GM18858 (cell line): ENCODE results near the gene ARHGAP10.

Experiments used
- ATAC-seq: cut with Tn5 transposase; IDR thresholded peaks from one replicate; pipeline ENCODE4 v1.9.1; 2021; ENCODE audit not compliant: unreplicated experiment

ARHGAP10 gene

DNA sequence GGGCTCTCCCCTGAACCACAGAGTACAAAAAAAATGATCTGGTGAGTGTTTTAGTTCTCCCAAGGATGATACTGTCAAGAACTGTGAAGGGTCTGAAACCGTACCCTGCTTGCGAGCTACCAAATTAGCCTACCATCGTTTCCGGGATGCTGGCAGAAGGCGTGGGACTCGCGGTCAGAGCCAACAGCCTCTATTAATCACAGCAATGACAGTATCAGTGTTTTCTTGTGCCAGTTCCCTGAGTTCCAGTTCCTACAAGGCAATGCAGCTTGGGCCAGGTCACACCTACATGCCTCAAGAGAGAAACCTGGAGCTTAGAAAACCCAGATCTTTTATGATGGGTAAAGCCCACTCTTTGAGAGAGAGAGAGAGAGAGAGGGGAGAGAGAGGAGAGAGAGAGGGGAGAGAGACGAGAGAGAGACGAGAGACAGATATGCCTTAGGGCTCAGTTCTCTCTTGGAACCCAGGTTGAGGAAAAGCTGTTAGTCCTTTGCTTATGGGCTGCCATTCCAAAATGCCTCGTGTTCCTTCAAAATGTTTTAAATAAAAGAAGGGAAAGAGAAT, 327.8 kb downstream of the ARHGAP10 start:
- ATAC-seq, result peak; percentile 20

DNA sequence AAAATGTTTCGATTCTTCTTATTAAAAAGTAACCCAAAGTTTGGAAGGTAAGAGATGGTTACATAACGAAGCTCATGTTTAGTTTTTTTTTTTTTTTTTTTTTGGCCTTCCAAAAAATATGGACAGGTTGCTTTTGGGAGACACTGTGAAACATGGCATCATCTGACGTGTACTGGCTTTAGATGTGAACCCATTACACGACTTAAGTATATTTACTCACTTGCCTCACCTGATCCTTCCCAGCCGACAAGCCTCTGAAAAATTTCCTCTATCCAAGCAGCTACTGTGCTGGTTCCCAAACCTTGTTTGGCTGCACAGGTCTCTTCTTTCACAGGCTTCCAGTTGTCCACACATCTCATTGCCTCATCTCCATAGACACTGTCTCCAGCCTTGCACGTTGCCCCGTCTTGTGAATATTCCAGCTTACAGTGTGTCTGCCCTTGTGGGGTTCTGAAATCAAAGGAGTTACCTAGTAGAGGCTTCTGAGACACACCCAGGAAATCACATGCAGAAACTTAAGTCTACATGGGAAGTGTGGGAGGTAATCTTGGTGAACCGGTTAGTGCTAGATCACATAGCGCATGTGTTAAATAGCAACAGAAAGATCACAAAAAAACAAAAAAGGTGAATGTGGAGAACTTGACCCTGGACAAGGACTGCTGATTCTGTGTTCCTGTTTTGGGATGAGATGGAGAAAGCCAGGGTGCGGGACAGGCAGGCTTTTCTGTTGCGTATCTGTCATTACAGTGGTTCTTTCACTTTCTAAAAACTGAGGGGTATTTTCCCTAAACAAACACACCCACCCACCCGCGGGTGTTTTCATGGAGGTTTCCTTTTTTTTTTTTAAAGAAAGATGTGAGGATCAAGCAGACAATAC, 328.6 kb downstream of the ARHGAP10 start:
- no peak for ATAC-seq

DNA sequence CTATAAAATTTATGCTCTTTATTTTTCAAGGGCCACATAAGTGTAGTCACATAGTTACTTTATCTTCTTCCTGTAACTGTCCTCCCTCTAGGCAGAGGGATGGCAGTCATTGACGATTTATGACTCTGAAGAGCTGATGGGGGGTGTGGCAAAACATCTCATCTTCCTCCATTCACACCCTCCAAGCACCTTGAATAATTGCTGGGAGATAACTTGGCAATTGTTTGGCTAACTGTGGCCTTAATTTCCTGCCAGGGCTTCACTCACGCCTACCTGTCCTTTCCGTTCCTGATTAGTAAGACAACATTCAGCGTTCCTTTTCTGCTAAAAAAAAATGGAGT, 329.2 kb downstream of the ARHGAP10 start:
- no peak for ATAC-seq

GRCh38 chr4:148061795-148062194, 329.9 kb downstream of the ARHGAP10 start:
- no peak for ATAC-seq

DNA sequence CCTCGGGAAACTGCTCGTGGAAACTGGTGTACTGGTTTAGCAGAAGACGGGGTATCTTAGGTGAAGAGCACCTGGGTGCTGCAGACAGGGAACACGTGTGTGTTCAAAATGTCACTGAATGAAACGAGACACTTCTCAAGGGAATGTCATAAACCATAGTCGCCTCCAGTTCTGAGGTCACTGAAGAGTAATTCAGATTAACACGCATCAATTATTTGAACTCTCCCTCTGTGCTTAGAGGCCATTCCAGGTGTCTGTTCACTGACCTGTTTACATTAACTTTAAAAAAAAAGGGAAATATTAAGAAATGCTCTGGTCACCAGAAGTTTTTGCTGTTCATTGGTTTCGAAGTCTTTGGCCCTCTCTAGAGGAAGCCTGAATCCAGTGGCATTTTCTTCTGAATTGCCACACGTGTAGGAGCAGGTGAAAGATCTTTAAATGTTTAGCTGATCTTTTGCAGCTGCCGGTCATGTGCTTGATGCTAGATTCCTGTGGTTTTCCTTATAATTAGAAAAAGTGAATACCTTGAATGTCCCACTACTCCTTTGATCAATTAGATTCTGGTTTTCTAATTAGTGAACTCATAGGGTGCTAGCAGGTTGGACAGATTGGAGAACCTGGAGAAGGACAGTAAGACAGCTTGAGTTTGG, 330.5 kb downstream of the ARHGAP10 start:
- ATAC-seq, result no peak

GRCh38 chr4:148064451-148064850, 332.6 kb downstream of the ARHGAP10 start:
- ATAC-seq, result no peak

GRCh38 chr4:148065075-148065474, 333.2 kb downstream of the ARHGAP10 start:
- no peak for ATAC-seq

DNA sequence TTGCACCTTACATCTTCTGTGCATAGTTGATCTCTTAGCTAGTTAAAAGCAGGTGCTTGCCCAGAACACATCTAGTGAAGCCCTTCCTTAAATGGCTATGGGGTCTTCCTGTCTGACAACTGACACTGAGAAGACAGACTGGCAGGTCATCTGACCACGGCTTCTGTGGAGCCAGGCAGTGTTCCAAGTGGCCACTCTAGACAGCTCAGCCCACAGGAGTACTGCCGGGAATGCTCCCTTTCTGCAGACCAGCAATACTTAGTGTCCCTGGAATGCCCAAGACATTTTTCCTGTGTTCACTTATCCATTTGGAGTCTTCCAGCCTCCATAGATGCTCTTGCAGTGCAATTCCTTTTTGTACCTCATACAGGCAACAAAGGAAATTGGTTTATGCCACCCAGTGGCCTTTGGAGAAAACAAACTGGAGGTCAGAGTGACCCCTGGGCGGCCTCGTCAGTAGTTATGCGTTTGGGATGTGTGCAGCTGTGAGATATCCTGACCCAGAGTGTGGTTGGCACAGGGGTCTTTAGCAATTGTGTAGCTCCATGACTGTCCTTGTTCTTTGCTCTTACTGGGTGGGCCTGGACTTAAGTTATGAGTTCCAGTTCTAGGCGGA, 335.5 kb downstream of the ARHGAP10 start:
- no peak for ATAC-seq

GRCh38 chr4:148068065-148068911, 336.4 kb downstream of the ARHGAP10 start:
- no peak for ATAC-seq

- ATAC-seq, result no peak
These were observed 337.4 kb downstream of the ARHGAP10 start for GRCh38 chr4:148069086-148069894.

DNA sequence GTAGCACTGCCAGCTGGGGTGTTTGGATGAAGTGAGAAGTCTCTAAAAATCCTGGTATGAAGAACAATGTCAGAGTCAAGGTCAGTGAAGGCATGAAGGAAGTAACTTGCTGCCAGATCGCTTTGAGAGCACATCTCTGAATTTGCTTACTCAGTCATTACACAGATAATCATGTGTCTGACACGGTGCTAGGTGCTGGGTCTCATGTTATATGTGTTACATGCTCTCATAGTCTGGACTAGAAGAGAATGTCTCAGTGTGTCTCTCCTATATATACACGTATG, 337.9 kb downstream of the ARHGAP10 start:
- no peak for ATAC-seq

GRCh38 chr4:148071009-148071408, 339.1 kb downstream of the ARHGAP10 start:
- ATAC-seq, result no peak

- no peak for ATAC-seq
These were observed 340.9 kb downstream of the ARHGAP10 start for GRCh38 chr4:148072789-148073188.

DNA sequence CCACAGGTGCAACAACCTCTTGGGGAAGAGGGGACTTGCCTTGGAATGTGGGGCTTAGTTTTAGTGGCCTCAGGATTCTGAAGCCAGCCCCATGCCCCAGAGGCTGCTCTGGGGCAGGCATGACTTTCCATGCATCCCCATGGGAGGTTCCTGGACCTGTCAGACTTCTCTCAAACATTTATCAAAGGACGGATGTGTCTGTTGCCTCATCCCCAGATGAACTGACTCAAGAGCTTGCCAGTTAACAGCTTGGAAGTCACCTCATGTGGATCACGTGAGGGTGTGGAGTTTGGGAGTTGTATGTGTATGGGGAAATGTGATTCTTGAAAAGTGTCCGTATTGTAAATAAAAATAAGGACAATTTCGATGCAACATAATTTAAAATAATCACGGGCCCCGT, 341.5 kb downstream of the ARHGAP10 start:
- no peak for ATAC-seq

DNA sequence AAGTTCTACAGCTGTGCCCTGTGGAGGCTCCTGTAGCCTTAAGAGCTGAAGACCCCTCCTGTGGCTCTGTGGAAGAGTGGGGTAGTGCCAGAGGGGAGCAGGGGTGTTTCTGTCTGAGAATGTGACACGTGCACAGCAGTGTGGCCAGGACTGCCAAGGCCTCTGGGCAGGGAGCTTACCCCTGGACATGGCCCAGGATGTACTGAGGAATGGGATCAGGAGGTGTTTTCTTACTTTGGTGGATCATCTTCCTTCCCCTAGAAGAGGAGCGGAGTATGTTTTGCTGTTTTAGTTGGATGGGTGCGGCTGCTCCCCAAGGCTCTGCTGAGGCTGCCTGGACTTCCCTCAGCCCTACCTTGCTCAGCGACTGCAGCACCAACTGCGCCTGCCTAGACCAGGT, 342.6 kb downstream of the ARHGAP10 start:
- no peak for ATAC-seq

GRCh38 chr4:148075438-148075837, 343.6 kb downstream of the ARHGAP10 start:
- ATAC-seq, result no peak

GRCh38 chr4:148076964-148077363, 345.1 kb downstream of the ARHGAP10 start:
- ATAC-seq, result no peak

DNA sequence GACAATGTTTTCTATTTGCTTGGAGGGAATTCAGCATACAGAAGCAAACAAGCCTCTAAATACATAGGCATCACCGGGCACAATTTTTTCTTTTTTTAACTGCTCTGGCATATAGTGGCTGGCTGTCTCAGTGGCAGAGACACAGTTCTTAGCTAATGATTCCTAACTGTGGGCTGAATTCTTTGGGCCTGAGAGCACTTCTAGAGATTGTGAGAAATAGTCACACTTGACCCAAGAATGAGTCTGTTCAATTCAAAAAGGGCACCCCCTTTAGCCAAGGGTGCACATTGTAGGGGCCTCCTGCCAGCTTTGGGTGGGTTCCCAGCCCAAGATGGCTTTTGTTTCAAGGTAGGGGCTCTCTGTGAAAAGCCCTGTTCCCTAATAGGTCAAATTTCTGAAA, 345.7 kb downstream of the ARHGAP10 start:
- no peak for ATAC-seq

DNA sequence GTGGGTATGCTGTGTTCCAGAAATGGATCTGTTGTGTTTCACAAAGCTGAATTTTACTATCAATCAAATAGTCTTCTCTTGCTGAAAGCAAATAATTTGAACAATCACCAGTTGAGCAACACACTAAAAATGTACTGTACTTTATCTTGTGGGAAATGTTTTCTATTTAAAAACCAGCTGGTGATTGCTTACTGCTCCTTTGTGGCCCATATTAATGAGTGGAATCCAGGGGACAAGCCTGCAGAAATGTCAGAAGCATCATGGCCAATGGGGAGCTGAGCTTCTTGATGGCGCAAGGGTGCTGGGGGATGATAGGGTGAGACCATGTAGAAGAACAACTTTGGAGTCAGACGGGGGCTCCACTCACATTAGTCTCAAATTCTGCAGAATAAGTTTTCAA, 346.2 kb downstream of the ARHGAP10 start:
- no peak for ATAC-seq

- ATAC-seq, result no peak
These were observed 348.1 kb downstream of the ARHGAP10 start for GRCh38 chr4:148079961-148080360.
